ENCODE measurements around the gene AKT1.

The AKT1 gene

DNA sequence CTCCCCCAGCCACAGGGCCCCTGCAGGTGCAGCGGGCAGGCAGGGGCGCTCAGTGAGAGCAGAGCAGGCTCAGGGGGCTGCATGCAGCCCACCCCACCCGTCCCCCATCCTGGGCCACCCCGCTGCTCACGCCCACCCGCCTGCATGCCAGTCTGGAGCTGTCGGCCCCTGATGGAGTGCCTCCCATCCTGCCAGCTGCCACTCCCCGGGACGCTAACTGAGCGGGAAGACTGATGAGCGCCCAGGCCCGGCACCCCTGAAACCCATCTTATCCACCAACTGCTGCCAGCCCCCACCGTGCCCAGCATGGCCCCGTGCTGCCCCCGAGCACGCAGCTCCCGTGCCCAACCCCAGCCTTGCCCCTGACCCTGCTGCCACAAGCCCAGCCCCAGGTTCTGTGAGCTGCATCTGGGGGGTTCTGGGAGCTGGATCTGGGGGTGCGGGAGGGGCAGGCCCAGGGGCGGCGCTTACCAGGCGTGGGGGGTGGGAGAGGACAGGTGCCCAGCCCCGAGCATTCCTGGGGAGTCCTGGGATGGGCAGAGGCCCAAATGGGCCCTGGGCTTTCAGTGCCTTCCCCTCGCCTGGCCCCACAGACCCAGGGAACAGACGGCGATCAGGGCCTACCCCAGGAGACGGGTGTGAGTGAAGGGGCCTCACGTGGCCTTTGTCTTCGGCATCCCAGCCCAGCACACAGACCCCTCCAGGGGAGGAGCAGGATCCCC is 13.3 kb downstream of the AKT1 start:
- H3K4me3 Mint-ChIP-seq, result no peak overlapping the region
- H3K27ac Mint-ChIP-seq, result no peak overlapping the region

DNA sequence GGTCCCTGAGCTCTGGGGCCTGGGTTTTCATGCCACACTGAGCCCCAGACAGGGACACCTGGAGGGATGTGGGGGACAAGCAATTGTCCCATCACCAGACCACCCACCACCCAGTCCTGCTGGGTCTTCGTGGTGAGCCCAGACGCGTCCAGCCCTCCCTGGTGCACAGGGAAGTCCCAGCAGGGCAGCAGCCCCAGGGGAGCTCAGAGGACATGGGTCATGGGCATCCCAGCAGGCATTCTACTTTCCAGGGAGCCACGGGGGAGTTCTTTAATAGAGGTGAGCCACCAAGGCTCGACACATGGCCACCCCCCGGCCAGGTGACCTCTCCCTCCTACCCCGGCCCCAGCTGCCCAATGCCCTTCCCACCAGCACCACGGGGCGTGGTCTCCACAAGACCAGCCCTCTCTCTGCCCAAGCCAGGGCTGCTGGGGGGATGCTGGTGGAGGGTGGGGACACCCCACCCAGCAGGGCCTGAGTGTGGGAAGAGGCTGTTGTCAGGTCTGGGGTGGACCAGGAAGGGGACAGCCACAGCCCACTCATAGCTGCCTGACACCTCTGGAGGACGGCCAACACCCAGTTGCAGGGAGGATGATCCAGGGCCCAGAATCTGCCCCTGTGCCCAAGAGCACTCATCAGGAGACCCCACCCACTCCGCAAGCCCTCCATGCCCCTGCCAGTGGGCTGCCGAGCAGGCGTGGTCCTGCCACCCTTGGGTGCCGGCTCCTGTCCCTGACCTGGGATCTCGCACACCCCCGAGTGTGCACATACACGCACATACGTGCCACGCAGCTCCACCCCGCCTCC is 14.1 kb downstream of the AKT1 start:
- H3K9me3 Mint-ChIP-seq, result no peaks in the 10 kb centered on the region
- peak overlapping the region; percentile 68 for H3K27ac Mint-ChIP-seq
- H3K36me3 Mint-ChIP-seq (ENCODE audit: low read depth), result no peaks in the 10 kb centered on the region
- H3K27me3 Mint-ChIP-seq (ENCODE audit: low read depth, poor library complexity), result no peaks in the 10 kb centered on the region
- TF ChIP-seq, protein P1, sequence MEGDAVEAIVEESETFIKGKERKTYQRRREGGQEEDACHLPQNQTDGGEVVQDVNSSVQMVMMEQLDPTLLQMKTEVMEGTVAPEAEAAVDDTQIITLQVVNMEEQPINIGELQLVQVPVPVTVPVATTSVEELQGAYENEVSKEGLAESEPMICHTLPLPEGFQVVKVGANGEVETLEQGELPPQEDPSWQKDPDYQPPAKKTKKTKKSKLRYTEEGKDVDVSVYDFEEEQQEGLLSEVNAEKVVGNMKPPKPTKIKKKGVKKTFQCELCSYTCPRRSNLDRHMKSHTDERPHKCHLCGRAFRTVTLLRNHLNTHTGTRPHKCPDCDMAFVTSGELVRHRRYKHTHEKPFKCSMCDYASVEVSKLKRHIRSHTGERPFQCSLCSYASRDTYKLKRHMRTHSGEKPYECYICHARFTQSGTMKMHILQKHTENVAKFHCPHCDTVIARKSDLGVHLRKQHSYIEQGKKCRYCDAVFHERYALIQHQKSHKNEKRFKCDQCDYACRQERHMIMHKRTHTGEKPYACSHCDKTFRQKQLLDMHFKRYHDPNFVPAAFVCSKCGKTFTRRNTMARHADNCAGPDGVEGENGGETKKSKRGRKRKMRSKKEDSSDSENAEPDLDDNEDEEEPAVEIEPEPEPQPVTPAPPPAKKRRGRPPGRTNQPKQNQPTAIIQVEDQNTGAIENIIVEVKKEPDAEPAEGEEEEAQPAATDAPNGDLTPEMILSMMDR (IDR thresholded peaks at IDR 0.05), result no peak
- no peak for DNase-seq
- H3K4me3 Mint-ChIP-seq, result no peak overlapping the region
- no peaks in the 10 kb centered on the region for H3K4me1 Mint-ChIP-seq

More for the DNA sequence above, 13.3 kb downstream of the AKT1 start:
- TF ChIP-seq, protein P1 (IDR thresholded peaks at IDR 0.05), result no peak
- H3K9me3 Mint-ChIP-seq, result no peaks in the 10 kb centered on the region
- DNase-seq, result no peak
- no peaks in the 10 kb centered on the region for H3K36me3 Mint-ChIP-seq (ENCODE audit: low read depth)
- H3K4me1 Mint-ChIP-seq, result no peaks in the 10 kb centered on the region
- H3K27me3 Mint-ChIP-seq (ENCODE audit: low read depth, poor library complexity), result no peaks in the 10 kb centered on the region

DNA sequence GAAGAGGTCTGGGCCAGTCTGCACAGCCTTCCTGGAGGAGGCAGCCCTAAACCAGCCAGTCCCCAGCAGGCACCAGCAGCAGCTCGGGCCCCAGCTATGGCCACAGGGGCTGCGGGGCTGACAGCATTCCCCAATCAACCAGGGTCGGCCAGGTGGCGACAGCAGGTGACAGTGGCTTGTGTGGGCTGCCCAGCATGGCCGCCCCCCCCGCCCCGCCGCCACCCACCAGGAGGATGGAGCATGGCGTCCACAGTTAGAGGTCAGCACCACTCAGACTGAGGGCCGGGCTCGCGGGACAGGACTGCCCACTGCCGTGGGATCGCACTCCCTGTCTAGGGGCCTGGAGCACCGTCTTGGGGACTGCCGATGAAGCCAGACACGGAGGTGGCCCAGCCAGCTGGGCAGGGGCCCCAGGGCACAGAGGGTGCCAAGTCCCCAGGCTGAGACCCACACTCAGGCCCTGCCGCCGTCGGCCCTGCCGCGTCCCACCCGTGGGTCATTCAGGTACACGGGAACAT is 15.0 kb downstream of the AKT1 start:
- Mint-ChIP-seq H3K4me1 (no peaks in the 10 kb centered on the region), H3K27ac (no peak overlapping the region), H3K27me3 (ENCODE audit: low read depth, poor library complexity) (no peaks in the 10 kb centered on the region), H3K9me3 (no peaks in the 10 kb centered on the region), H3K36me3 (ENCODE audit: low read depth) (no peaks in the 10 kb centered on the region), H3K4me3 (no peak overlapping the region)
- no peak for DNase-seq
- TF ChIP-seq, protein P1 (IDR thresholded peaks at IDR 0.05), result no peak

DNA sequence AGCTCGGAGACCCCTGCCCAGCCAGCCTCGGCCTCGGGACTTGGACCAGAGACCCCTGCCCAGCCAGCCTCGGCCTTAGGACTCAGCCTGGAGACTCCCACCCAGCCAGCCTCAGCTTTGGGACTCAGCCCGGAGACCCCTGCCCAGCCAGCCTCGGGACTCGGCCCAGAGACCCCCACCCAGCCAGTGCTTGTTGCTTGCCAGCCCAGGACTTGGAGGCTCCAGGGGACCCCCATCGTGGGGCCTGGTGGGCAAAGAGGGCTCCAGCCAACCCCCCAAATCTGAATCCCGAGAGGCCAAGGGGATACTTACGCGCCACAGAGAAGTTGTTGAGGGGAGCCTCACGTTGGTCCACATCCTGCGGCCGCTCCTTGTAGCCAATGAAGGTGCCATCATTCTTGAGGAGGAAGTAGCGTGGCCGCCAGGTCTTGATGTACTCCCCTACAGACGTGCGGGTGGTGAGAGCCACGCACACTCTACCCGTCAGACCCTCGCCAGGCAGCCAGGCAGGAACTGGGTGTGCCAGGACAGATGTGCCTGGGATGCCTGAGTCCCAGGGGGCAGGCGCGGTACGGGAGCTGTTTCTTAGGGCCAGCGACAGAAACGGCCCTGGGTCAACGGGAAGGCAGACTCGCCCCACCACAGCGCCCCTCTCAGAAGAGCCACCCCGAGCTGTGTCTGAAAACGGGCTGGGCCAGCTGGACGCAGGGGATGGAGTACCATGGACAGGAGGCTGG is 15.6 kb downstream of the AKT1 start:
- Mint-ChIP-seq H3K27ac (no peak overlapping the region), H3K27me3 (ENCODE audit: low read depth, poor library complexity) (no peaks in the 10 kb centered on the region), H3K4me1 (no peaks in the 10 kb centered on the region), H3K4me3 (no peak overlapping the region), H3K9me3 (no peaks in the 10 kb centered on the region), H3K36me3 (ENCODE audit: low read depth) (no peaks in the 10 kb centered on the region)
- no peak for DNase-seq
- TF ChIP-seq, protein P1 (IDR thresholded peaks at IDR 0.05), result no peak

DNA sequence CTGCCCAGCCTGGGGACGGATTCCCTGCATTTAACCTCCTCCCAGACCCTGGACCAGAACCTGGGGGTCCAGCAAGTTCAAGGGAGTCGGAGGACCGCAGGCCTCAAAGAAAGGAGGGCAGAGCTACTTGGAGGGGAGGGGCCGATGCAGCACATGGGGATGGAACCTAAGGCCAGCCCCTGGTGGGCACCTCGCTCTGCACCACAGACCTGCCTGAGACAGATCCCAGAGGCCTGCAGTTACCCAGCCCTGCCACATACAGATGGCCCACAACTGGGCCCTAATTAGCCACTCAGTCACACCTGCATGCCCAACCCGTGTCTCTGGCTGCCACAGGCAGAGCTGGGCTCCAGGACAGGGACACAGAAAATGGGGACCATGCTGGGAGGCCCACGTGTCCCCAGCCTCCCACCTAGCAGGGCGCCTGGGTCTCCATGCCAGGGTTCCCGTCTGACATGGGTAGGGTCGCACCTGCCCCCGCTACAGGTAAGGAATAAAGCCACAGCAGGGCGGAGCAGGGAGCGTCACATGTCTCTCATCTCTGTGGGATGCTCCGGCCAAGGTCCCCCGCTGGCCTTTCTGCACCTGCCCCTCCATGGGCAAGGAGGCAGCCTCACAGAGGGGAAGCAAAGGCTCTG is 16.7 kb downstream of the AKT1 start:
- H3K9me3 Mint-ChIP-seq, result no peaks in the 10 kb centered on the region
- TF ChIP-seq, protein P1 (IDR thresholded peaks at IDR 0.05), result no peak
- no peak overlapping the region for H3K27ac Mint-ChIP-seq
- H3K4me3 Mint-ChIP-seq, result no peak overlapping the region
- H3K36me3 Mint-ChIP-seq (ENCODE audit: low read depth), result no peaks in the 10 kb centered on the region
- no peaks in the 10 kb centered on the region for H3K4me1 Mint-ChIP-seq
- no peaks in the 10 kb centered on the region for H3K27me3 Mint-ChIP-seq (ENCODE audit: low read depth, poor library complexity)
- DNase-seq, result no peak

All from nephron progenitor cell (in vitro differentiated cells).